ENCODE data around the gene ALDOA. TPM values are rescaled to one million over a fixed set of nuclear protein-coding genes. Genes with fewer than 3 reads are reported as not detected.

ALDOA gene
- total and polyA plus RNA-seq, 9 of the 15 experiments (the other 6 are each of a cell fraction or from before 2014, with no cell fraction given): 311 to 2,224 (median 1,293) TPM

DNA sequence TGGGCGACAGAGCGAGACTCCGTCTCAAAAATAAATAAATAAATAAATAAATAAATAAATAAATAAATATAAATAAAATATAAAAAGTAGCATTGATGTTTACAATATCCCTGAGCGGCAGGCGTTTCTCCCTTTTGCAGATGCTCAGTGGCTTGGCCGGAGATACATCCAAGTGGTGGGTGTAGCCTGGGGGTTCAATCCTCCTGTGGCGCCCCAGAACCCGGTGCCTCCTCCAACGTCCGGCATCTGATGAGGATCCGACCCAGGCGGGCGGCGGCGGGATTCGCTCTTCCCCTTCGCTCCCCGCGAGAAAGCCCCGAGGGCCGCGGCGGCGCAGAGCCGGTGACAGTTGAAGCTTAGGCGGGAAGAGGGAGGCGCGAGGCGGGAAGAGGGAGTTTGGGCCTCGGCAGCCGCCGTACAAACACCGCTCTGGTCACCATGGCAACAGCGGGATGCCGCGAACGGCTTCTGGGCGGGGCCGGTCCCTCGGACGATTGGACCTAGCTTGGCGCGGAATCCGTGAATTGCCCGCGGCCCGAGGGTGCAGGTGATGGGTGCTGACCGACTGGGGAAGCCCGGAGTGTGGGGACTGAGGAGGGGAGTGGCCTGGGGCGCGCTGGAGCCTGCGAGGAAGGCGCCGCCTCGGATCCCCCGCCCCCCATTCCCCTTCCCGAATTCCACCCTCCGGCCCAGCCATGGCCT is 12.7 kb upstream of the ALDOA start (continued):
- TF ChIP-seq, protein P1, sequence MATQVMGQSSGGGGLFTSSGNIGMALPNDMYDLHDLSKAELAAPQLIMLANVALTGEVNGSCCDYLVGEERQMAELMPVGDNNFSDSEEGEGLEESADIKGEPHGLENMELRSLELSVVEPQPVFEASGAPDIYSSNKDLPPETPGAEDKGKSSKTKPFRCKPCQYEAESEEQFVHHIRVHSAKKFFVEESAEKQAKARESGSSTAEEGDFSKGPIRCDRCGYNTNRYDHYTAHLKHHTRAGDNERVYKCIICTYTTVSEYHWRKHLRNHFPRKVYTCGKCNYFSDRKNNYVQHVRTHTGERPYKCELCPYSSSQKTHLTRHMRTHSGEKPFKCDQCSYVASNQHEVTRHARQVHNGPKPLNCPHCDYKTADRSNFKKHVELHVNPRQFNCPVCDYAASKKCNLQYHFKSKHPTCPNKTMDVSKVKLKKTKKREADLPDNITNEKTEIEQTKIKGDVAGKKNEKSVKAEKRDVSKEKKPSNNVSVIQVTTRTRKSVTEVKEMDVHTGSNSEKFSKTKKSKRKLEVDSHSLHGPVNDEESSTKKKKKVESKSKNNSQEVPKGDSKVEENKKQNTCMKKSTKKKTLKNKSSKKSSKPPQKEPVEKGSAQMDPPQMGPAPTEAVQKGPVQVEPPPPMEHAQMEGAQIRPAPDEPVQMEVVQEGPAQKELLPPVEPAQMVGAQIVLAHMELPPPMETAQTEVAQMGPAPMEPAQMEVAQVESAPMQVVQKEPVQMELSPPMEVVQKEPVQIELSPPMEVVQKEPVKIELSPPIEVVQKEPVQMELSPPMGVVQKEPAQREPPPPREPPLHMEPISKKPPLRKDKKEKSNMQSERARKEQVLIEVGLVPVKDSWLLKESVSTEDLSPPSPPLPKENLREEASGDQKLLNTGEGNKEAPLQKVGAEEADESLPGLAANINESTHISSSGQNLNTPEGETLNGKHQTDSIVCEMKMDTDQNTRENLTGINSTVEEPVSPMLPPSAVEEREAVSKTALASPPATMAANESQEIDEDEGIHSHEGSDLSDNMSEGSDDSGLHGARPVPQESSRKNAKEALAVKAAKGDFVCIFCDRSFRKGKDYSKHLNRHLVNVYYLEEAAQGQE (IDR thresholded peaks at IDR 0.05; ENCODE audit: borderline replicate concordance): no peak
- TF ChIP-seq, protein P1 (CRISPR knock-in tag; IDR thresholded peaks at IDR 0.05; ENCODE audit: low read depth): peak; percentile 39; the same call in 1 of the 2 replicates
- TF ChIP-seq, protein P2, sequence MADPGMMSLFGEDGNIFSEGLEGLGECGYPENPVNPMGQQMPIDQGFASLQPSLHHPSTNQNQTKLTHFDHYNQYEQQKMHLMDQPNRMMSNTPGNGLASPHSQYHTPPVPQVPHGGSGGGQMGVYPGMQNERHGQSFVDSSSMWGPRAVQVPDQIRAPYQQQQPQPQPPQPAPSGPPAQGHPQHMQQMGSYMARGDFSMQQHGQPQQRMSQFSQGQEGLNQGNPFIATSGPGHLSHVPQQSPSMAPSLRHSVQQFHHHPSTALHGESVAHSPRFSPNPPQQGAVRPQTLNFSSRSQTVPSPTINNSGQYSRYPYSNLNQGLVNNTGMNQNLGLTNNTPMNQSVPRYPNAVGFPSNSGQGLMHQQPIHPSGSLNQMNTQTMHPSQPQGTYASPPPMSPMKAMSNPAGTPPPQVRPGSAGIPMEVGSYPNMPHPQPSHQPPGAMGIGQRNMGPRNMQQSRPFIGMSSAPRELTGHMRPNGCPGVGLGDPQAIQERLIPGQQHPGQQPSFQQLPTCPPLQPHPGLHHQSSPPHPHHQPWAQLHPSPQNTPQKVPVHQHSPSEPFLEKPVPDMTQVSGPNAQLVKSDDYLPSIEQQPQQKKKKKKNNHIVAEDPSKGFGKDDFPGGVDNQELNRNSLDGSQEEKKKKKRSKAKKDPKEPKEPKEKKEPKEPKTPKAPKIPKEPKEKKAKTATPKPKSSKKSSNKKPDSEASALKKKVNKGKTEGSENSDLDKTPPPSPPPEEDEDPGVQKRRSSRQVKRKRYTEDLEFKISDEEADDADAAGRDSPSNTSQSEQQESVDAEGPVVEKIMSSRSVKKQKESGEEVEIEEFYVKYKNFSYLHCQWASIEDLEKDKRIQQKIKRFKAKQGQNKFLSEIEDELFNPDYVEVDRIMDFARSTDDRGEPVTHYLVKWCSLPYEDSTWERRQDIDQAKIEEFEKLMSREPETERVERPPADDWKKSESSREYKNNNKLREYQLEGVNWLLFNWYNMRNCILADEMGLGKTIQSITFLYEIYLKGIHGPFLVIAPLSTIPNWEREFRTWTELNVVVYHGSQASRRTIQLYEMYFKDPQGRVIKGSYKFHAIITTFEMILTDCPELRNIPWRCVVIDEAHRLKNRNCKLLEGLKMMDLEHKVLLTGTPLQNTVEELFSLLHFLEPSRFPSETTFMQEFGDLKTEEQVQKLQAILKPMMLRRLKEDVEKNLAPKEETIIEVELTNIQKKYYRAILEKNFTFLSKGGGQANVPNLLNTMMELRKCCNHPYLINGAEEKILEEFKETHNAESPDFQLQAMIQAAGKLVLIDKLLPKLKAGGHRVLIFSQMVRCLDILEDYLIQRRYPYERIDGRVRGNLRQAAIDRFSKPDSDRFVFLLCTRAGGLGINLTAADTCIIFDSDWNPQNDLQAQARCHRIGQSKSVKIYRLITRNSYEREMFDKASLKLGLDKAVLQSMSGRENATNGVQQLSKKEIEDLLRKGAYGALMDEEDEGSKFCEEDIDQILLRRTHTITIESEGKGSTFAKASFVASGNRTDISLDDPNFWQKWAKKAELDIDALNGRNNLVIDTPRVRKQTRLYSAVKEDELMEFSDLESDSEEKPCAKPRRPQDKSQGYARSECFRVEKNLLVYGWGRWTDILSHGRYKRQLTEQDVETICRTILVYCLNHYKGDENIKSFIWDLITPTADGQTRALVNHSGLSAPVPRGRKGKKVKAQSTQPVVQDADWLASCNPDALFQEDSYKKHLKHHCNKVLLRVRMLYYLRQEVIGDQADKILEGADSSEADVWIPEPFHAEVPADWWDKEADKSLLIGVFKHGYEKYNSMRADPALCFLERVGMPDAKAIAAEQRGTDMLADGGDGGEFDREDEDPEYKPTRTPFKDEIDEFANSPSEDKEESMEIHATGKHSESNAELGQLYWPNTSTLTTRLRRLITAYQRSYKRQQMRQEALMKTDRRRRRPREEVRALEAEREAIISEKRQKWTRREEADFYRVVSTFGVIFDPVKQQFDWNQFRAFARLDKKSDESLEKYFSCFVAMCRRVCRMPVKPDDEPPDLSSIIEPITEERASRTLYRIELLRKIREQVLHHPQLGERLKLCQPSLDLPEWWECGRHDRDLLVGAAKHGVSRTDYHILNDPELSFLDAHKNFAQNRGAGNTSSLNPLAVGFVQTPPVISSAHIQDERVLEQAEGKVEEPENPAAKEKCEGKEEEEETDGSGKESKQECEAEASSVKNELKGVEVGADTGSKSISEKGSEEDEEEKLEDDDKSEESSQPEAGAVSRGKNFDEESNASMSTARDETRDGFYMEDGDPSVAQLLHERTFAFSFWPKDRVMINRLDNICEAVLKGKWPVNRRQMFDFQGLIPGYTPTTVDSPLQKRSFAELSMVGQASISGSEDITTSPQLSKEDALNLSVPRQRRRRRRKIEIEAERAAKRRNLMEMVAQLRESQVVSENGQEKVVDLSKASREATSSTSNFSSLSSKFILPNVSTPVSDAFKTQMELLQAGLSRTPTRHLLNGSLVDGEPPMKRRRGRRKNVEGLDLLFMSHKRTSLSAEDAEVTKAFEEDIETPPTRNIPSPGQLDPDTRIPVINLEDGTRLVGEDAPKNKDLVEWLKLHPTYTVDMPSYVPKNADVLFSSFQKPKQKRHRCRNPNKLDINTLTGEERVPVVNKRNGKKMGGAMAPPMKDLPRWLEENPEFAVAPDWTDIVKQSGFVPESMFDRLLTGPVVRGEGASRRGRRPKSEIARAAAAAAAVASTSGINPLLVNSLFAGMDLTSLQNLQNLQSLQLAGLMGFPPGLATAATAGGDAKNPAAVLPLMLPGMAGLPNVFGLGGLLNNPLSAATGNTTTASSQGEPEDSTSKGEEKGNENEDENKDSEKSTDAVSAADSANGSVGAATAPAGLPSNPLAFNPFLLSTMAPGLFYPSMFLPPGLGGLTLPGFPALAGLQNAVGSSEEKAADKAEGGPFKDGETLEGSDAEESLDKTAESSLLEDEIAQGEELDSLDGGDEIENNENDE (IDR thresholded peaks at IDR 0.05; ENCODE audit: low read depth, low read length): no peak
- TF ChIP-seq, protein P3, sequence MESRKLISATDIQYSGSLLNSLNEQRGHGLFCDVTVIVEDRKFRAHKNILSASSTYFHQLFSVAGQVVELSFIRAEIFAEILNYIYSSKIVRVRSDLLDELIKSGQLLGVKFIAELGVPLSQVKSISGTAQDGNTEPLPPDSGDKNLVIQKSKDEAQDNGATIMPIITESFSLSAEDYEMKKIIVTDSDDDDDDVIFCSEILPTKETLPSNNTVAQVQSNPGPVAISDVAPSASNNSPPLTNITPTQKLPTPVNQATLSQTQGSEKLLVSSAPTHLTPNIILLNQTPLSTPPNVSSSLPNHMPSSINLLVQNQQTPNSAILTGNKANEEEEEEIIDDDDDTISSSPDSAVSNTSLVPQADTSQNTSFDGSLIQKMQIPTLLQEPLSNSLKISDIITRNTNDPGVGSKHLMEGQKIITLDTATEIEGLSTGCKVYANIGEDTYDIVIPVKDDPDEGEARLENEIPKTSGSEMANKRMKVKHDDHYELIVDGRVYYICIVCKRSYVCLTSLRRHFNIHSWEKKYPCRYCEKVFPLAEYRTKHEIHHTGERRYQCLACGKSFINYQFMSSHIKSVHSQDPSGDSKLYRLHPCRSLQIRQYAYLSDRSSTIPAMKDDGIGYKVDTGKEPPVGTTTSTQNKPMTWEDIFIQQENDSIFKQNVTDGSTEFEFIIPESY (CRISPR knock-in tag; IDR thresholded peaks at IDR 0.05): peak; percentile 76
- TF ChIP-seq PTTG1 (tag; IDR thresholded peaks at IDR 0.05; ENCODE audit: low read depth): no peak

All from K562 (cell line).